ENCODE results near the gene SCAF1.
"Not testable (repeated sequence)": the region's sequence is repeated elsewhere in the genome, so short reads cannot be mapped to it uniquely, and the experiment has no call there.

DNA sequence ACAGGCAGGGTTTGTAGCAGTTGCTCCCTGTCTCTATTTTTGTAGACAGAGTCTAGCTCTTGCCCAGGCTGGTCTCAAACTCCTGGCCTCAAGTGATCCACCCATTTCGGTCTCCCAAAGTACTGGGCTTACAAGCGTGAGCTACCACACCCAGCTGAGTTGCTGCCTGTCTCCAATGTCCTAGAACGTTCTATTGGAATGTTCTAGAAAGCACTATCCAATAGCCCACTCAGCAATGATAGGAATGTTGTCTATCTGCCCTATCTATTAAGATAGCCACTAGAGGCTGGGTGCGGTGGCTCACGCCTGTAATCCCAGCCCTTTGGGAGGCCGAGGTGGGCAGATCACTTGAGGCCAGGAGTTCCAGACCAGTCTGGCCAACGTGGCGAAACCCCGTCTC is 8.7 kb upstream of the SCAF1 start:
- not testable (repeated sequence) for TF ChIP-seq CTCF, POLR2A (IDR thresholded peaks at IDR 0.05)

All from prostate gland (tissue), 2 donors.